HL-60 (cell line): ENCODE data around the gene CANX.

Source experiments
- DNase-seq, 2 experiments: peaks; one replicate each; pipeline ENCODE4 v3.0.0-alpha.2; 2010 to 2020; ENCODE audit warnings: low read depth in 1 of 2, low spot score in 1 of 2
- H3K27ac ChIP-seq: fragments of 250-450 bp; sonication (Bioruptor Pico); replicated peaks from 2 replicates; pipeline ENCODE4 v1.5.1; 2020; ENCODE audit warnings: mild to moderate bottlenecking, moderate library complexity
- H3K27me3 ChIP-seq: fragments of 250-450 bp; sonication (Bioruptor Pico); 2 replicates; pipeline ENCODE4 v1.5.1; 2021; ENCODE audit warnings: mild to moderate bottlenecking, moderate library complexity; ENCODE audit not compliant: insufficient read depth, poor library complexity, severe bottlenecking
- H3K4me3 ChIP-seq: replicated peaks from 2 replicates; pipeline ENCODE4 v1.5.1; 2011; ENCODE audit warnings: mild to moderate bottlenecking, control low read depth, low read length; ENCODE audit not compliant: insufficient read depth
- CTCF ChIP-seq: IDR thresholded peaks from one replicate; pipeline ENCODE4 v1.5.1; 2011; ENCODE audit warnings: low read length, control low read depth, inconsistent platforms; ENCODE audit not compliant: insufficient read depth
- GABPA ChIP-seq: IDR thresholded peaks from 2 replicates; pipeline ENCODE4 v1.6.1; 2012; ENCODE audit warnings: low read depth
- POLR2AphosphoS5 ChIP-seq: IDR thresholded peaks from 2 replicates; pipeline ENCODE4 v1.6.1; 2012; ENCODE audit warnings: low read depth
- REST ChIP-seq: IDR thresholded peaks from 2 replicates; pipeline ENCODE4 v1.6.1; 2012; ENCODE audit warnings: low read depth; ENCODE audit not compliant: insufficient replicate concordance
- SPI1 ChIP-seq: IDR thresholded peaks from 2 replicates; pipeline ENCODE4 v1.6.1; 2012; ENCODE audit warnings: low read depth, mild to moderate bottlenecking, borderline replicate concordance

The CANX gene

GRCh38 chr5:179772351-179772750 lies 73.6 kb downstream of the CANX start:
- no peaks in the 10 kb centered on the region for H3K27me3 ChIP-seq
- TF ChIP-seq SPI1, result peak; percentile 23; the same call in 1 of the 2 replicates
- TF ChIP-seq REST, result no peak
- no peak for TF ChIP-seq GABPA
- peak; percentile 65 for TF ChIP-seq POLR2AphosphoS5
- peak; percentile 61 to 93 for DNase-seq
- H3K4me3 ChIP-seq, result no peak overlapping the region
- peak overlapping the region; percentile 92 for H3K27ac ChIP-seq

- peak overlapping the region; percentile 92 for H3K27ac ChIP-seq
- no peak for DNase-seq
- TF ChIP-seq REST (no peak), SPI1 (no peak), GABPA (no peak), POLR2AphosphoS5 (no peak), CTCF (no peak)
- H3K27me3 ChIP-seq, result no peaks in the 10 kb centered on the region
- no peak overlapping the region for H3K4me3 ChIP-seq
Observed at GRCh38 chr5:179773686-179774040, 74.9 kb downstream of the CANX start.

- TF ChIP-seq GABPA (no peak), CTCF (no peak), REST (no peak), POLR2AphosphoS5 (no peak), SPI1 (no peak)
- no peak for DNase-seq
- Histone ChIP-seq H3K27me3 (no peaks in the 10 kb centered on the region), H3K4me3 (no peak overlapping the region), H3K27ac (no peak overlapping the region; the same call in 1 of the 2 replicates)
Observed at GRCh38 chr5:179774442-179774841, 75.7 kb downstream of the CANX start.
